Measurements from ENCODE around the gene DISC1.
"Not testable (repeated sequence)": the region's sequence is repeated elsewhere in the genome, so short reads cannot be mapped to it uniquely, and the experiment has no call there.

Gene DISC1

DNA sequence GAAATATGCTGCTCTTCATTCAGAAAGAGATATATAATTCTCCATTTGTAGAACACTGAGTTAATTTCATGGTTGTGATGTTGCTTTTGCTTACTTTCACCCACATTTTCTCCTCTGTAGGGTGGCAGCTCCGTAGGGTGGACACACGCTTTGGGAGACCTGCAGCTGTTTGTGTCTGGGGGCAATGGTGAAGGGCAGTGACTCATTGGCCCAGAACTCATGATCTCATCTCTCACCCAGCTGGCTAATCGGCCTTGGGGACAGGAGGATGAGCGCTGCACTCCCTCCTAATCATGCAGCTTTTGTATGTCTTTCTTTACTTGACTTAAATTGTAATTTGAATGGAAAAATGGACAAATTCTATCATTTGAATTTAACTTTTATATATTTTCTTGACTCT, 9.6 kb downstream of the DISC1 start:
- TF ChIP-seq CTCF (IDR thresholded peaks at IDR 0.05; ENCODE audit: low read depth, low read length) (no peak), EZH2phosphoT487 (IDR thresholded peaks at IDR 0.05; ENCODE audit: low read depth) (no peak)
- no peak overlapping the region for H3K4me2 ChIP-seq (ENCODE audit: low read length)
- H3K79me2 ChIP-seq (ENCODE audit: low read length) = no peaks in the 10 kb centered on the region
- no peaks in the 10 kb centered on the region for H3K36me3 ChIP-seq (replicated peaks; ENCODE audit: low read depth, low read length)
- H3K9ac ChIP-seq (ENCODE audit: low read length) = no peak overlapping the region
- no peaks in the 10 kb centered on the region for H3K9me3 ChIP-seq (ENCODE audit: insufficient read depth, low read length)
- H2AFZ ChIP-seq (ENCODE audit: low read depth, low read length) = no peak overlapping the region
- H3K4me3 ChIP-seq (ENCODE audit: low read length) = no peak overlapping the region
- H4K20me1 ChIP-seq (ENCODE audit: insufficient read depth, low read length) = no peaks in the 10 kb centered on the region
- no peak overlapping the region for H3K27ac ChIP-seq (ENCODE audit: low read length)
- peaks cover 36% of the 10 kb centered on the region for H3K27me3 ChIP-seq (ENCODE audit: low read depth, low read length)
- no peaks in the 10 kb centered on the region for H3K4me1 ChIP-seq (ENCODE audit: low read length)

DNA sequence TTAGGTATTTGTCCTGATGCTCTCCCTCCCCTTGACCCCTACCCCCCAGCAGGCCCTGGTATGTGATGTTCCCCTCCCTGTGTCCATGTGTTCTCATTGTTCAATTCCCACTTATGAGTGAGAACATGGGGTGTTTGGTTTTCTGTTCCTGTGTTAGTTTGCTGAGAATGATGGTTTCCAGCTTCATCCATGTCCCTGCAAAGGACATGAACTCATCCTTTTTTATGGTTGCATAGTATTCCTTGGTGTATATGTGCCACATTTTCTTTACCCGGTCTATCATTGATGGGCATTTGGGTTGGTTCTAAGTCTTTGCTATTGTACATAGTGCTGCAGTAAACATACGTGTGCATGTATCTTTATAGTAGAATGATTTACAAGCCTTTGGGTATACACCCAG, 10.3 kb downstream of the DISC1 start:
- not testable (repeated sequence) for H3K79me2 ChIP-seq (ENCODE audit: low read length); H3K9ac ChIP-seq (ENCODE audit: low read length); H3K4me3 ChIP-seq (ENCODE audit: low read length); H4K20me1 ChIP-seq (ENCODE audit: insufficient read depth, low read length); H3K27ac ChIP-seq (ENCODE audit: low read length); H2AFZ ChIP-seq (ENCODE audit: low read depth, low read length); H3K9me3 ChIP-seq (ENCODE audit: insufficient read depth, low read length); H3K36me3 ChIP-seq (replicated peaks; ENCODE audit: low read depth, low read length); H3K4me1 ChIP-seq (ENCODE audit: low read length); H3K4me2 ChIP-seq (ENCODE audit: low read length)
- peaks cover 36% of the 10 kb centered on the region for H3K27me3 ChIP-seq (ENCODE audit: low read depth, low read length)

DNA sequence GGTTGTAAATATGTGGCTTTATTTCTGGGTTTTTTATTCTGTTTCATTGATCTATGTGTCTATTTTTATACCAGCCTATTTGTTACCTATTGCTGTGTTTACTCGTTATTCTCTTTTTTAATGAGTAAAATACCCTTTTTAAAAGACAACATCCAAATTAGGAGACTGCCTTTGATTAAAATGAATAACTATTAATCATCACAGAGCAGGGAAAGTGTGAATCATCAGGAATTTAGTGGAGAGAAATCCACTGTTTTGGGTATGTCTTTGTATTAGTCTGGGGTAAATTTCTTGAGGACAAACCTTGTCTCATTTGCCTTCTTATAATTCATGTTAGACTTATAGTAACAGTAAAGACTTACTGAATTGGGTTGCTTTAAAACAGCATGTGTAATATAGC, 12.1 kb downstream of the DISC1 start:
- TF ChIP-seq EZH2phosphoT487 (IDR thresholded peaks at IDR 0.05; ENCODE audit: low read depth) (no peak), CTCF (IDR thresholded peaks at IDR 0.05; ENCODE audit: low read depth, low read length) (no peak)
- no peak overlapping the region for H3K9ac ChIP-seq (ENCODE audit: low read length)

DNA sequence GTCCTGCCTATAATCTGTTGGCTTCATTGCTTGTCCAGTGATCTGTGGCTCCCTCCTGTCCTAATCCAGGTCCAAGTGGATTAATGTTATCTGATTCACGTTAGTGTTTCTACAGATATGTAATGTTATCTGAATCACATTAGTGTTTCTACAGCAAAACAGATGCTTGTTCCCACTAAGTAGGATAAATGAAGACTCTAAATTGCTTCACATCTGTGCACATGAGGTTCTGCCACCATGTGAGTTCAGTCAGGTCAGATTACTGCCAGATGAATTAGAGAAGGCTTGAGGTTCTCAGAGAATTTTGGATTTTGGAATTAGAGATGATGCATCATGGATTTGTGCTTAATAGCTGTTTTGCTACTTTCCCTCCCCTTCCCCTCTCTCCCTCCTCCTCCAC, 13.2 kb downstream of the DISC1 start:
- no peaks in the 10 kb centered on the region for H4K20me1 ChIP-seq (ENCODE audit: insufficient read depth, low read length)
- no peak overlapping the region for H3K9ac ChIP-seq (ENCODE audit: low read length)
- H3K79me2 ChIP-seq (ENCODE audit: low read length) = no peaks in the 10 kb centered on the region
- H2AFZ ChIP-seq (ENCODE audit: low read depth, low read length) = no peak overlapping the region
- TF ChIP-seq EZH2phosphoT487 (IDR thresholded peaks at IDR 0.05; ENCODE audit: low read depth) (no peak), CTCF (IDR thresholded peaks at IDR 0.05; ENCODE audit: low read depth, low read length) (no peak)
- no peaks in the 10 kb centered on the region for H3K9me3 ChIP-seq (ENCODE audit: insufficient read depth, low read length)
- no peak overlapping the region for H3K4me2 ChIP-seq (ENCODE audit: low read length)
- no peaks in the 10 kb centered on the region for H3K4me1 ChIP-seq (ENCODE audit: low read length)
- H3K36me3 ChIP-seq (replicated peaks; ENCODE audit: low read depth, low read length) = no peaks in the 10 kb centered on the region
- H3K27ac ChIP-seq (ENCODE audit: low read length) = no peak overlapping the region
- peaks cover 28% of the 10 kb centered on the region for H3K27me3 ChIP-seq (ENCODE audit: low read depth, low read length)
- H3K4me3 ChIP-seq (ENCODE audit: low read length) = no peak overlapping the region

More for the DNA sequence above, 12.1 kb downstream of the DISC1 start:
- H3K27ac ChIP-seq (ENCODE audit: low read length) = no peak overlapping the region
- H4K20me1 ChIP-seq (ENCODE audit: insufficient read depth, low read length) = no peaks in the 10 kb centered on the region
- peaks cover 28% of the 10 kb centered on the region for H3K27me3 ChIP-seq (ENCODE audit: low read depth, low read length)
- H3K9me3 ChIP-seq (ENCODE audit: insufficient read depth, low read length) = no peaks in the 10 kb centered on the region
- no peaks in the 10 kb centered on the region for H3K79me2 ChIP-seq (ENCODE audit: low read length)
- no peak overlapping the region for H3K4me3 ChIP-seq (ENCODE audit: low read length)
- H3K4me1 ChIP-seq (ENCODE audit: low read length) = no peaks in the 10 kb centered on the region
- no peak overlapping the region for H2AFZ ChIP-seq (ENCODE audit: low read depth, low read length)
- no peaks in the 10 kb centered on the region for H3K36me3 ChIP-seq (replicated peaks; ENCODE audit: low read depth, low read length)
- no peak overlapping the region for H3K4me2 ChIP-seq (ENCODE audit: low read length)

- peaks cover 28% of the 10 kb centered on the region for H3K27me3 ChIP-seq (ENCODE audit: low read depth, low read length)
- not testable (repeated sequence) for H3K9me3 ChIP-seq (ENCODE audit: insufficient read depth, low read length); H3K79me2 ChIP-seq (ENCODE audit: low read length); H4K20me1 ChIP-seq (ENCODE audit: insufficient read depth, low read length); H2AFZ ChIP-seq (ENCODE audit: low read depth, low read length); H3K27ac ChIP-seq (ENCODE audit: low read length); H3K4me1 ChIP-seq (ENCODE audit: low read length); H3K36me3 ChIP-seq (replicated peaks; ENCODE audit: low read depth, low read length); H3K4me2 ChIP-seq (ENCODE audit: low read length); H3K9ac ChIP-seq (ENCODE audit: low read length); H3K4me3 ChIP-seq (ENCODE audit: low read length)
Observed at GRCh38 chr1:231641444-231641843, 14.9 kb downstream of the DISC1 start.

GRCh38 chr1:231642061-231642460, 15.5 kb downstream of the DISC1 start:
- H3K27ac ChIP-seq (ENCODE audit: low read length); H2AFZ ChIP-seq (ENCODE audit: low read depth, low read length); H3K36me3 ChIP-seq (replicated peaks; ENCODE audit: low read depth, low read length); H3K9me3 ChIP-seq (ENCODE audit: insufficient read depth, low read length); H3K4me3 ChIP-seq (ENCODE audit: low read length); H3K9ac ChIP-seq (ENCODE audit: low read length); H3K79me2 ChIP-seq (ENCODE audit: low read length); H3K4me1 ChIP-seq (ENCODE audit: low read length); H3K4me2 ChIP-seq (ENCODE audit: low read length); H4K20me1 ChIP-seq (ENCODE audit: insufficient read depth, low read length): not testable (repeated sequence)
- peaks cover 28% of the 10 kb centered on the region for H3K27me3 ChIP-seq (ENCODE audit: low read depth, low read length)
